B cell (primary cell): ENCODE results near the gene GNAI3. TPM values are rescaled to one million over a fixed set of nuclear protein-coding genes. Genes with fewer than 3 reads are reported as not detected.

Experiments
- ATAC-seq: fragments of 200-7000 bp; cut with Tn5 transposase; one replicate; pipeline ENCODE4 v1.10.0; 2021; ENCODE audit warnings: low read depth, mild to moderate bottlenecking, moderate number of reproducible peaks, moderate library complexity
- CTCF ChIA-PET: fragments of 350-600 bp; sonication (Branson Sonifier 250); formaldehyde crosslinking; loops from one replicate; lab custom pipeline; 2021; ENCODE audit warnings: antibody characterized with exemption, inconsistent platforms; lab: Charles Lee
- POLR2A ChIA-PET: fragments of 350-600 bp; sonication (Branson Sonifier 250); formaldehyde crosslinking; loops from one replicate; lab custom pipeline; 2021; ENCODE audit warnings: antibody characterized with exemption; lab: Charles Lee
- DNase-seq: peaks from one replicate; pipeline ENCODE4 v3.0.0; 2013
- H2AFZ ChIP-seq: 2 replicates; pipeline ENCODE4 v1.6.1; 2012; ENCODE audit warnings: mild to moderate bottlenecking, low read depth, low read length; ENCODE audit not compliant: insufficient read depth, poor library complexity, severe bottlenecking
- H3K27ac ChIP-seq, 2 donors: 1 replicate in 1 of 2; 2 replicates in 1 of 2; pipeline ENCODE4 v1.5.1; 2012 to 2013; ENCODE audit warnings: low read length in 2 of 2, mild to moderate bottlenecking in 2 of 2, moderate library complexity in 1 of 2
- H3K27me3 ChIP-seq, 4 experiments: fragments of 200-600 bp in 1 of 4; sonication (generic) in 1 of 4; replicated peaks in 1 of 4; 1 replicate in 2 of 4; 2 replicates in 2 of 4; pipeline versions ENCODE4 v1.6.1 to v1.7.0; 2013 to 2016; ENCODE audit warnings: low read length in 3 of 4, mild to moderate bottlenecking in 2 of 4, mixed read lengths in 1 of 4, moderate library complexity in 1 of 4; ENCODE audit not compliant: insufficient read depth in 4 of 4, control insufficient read depth in 3 of 4; ENCODE audit errors: control extremely low read depth in 1 of 4
- H3K36me3 ChIP-seq, 2 experiments: replicated peaks in 1 of 2; 1 replicate in 1 of 2; 2 replicates in 1 of 2; pipeline versions ENCODE4 v1.6.1 to v1.7.1; 2013; ENCODE audit warnings: low read length in 1 of 2; ENCODE audit not compliant: insufficient read depth in 2 of 2, control insufficient read depth in 1 of 2; ENCODE audit errors: control extremely low read depth in 1 of 2, extremely low read depth in 1 of 2
- H3K4me1 ChIP-seq, 2 donors: fragments of 200-600 bp in 1 of 2; sonication (generic) in 1 of 2; 1 replicate in 1 of 2; 2 replicates in 1 of 2; pipeline versions ENCODE4 v1.5.1 to v1.6.1; 2013 to 2017; ENCODE audit warnings: low read length in 2 of 2; ENCODE audit not compliant: control insufficient read depth in 2 of 2, insufficient read depth in 2 of 2
- H3K4me2 ChIP-seq: replicated peaks from 2 replicates; pipeline ENCODE3; 2012; ENCODE audit warnings: mild to moderate bottlenecking, low read depth, low read length; ENCODE audit not compliant: poor library complexity, severe bottlenecking
- H3K4me3 ChIP-seq, 5 experiments: fragments of 200-600 bp in 1 of 5; sonication (generic) in 1 of 5; 1 replicate in 3 of 5; 2 replicates in 2 of 5; pipeline versions ENCODE4 v1.5.1 to v1.7.0; 2011 to 2016; ENCODE audit warnings: low read length in 4 of 5, mild to moderate bottlenecking in 4 of 5, low read depth in 2 of 5, control low read depth in 1 of 5, moderate library complexity in 1 of 5; ENCODE audit not compliant: insufficient read depth in 1 of 5; ENCODE audit errors: control extremely low read depth in 1 of 5, extremely low read depth in 1 of 5
- H3K79me2 ChIP-seq: fragments of 200-600 bp; sonication (generic); one replicate; pipeline ENCODE4 v1.6.0; 2016; ENCODE audit warnings: low read length; ENCODE audit not compliant: control insufficient read depth, insufficient read depth
- H3K9ac ChIP-seq: fragments of 200-600 bp; sonication (generic); 2 replicates; pipeline ENCODE4 v1.6.1; 2017; ENCODE audit warnings: mild to moderate bottlenecking, low read length, moderate library complexity
- H3K9me3 ChIP-seq, 3 donors: one replicate each; pipeline versions ENCODE4 v1.6.1 to v1.7.1; 2013; ENCODE audit warnings: low read length in 2 of 3; ENCODE audit not compliant: control insufficient read depth in 2 of 3, insufficient read depth in 1 of 3; ENCODE audit errors: control extremely low read depth in 1 of 3
- H4K20me1 ChIP-seq: 2 replicates; pipeline ENCODE4 v1.6.0; 2012; ENCODE audit warnings: mild to moderate bottlenecking, low read length; ENCODE audit not compliant: insufficient read depth, control insufficient read depth, poor library complexity, severe bottlenecking
- H3K27ac Mint-ChIP-seq: one replicate; pipeline ENCODE4 v1.8.0; 2021; ENCODE audit warnings: mixed read lengths
- H3K27me3 Mint-ChIP-seq: one replicate; pipeline ENCODE4 v1.8.0; 2021; ENCODE audit warnings: mixed read lengths
- H3K4me1 Mint-ChIP-seq: one replicate; pipeline ENCODE4 v1.8.0; 2021; ENCODE audit warnings: mixed read lengths
- H3K4me3 Mint-ChIP-seq: one replicate; pipeline ENCODE4 v1.8.0; 2021; ENCODE audit warnings: mixed read lengths
- H3K9me3 Mint-ChIP-seq: one replicate; pipeline ENCODE4 v1.8.0; 2022; ENCODE audit warnings: mixed read lengths; ENCODE audit not compliant: insufficient read depth
- CTCF ChIP-seq: fragments of 200-600 bp; IDR thresholded peaks from one replicate; pipeline ENCODE4 v1.8.0; 2022; ENCODE audit warnings: antibody characterized with exemption, mild to moderate bottlenecking
- EZH2 ChIP-seq: IDR thresholded peaks from 2 replicates; pipeline ENCODE4 v1.6.1; 2012; ENCODE audit warnings: borderline replicate concordance, low read depth, mild to moderate bottlenecking, moderate library complexity, low read length; ENCODE audit not compliant: insufficient read depth, poor library complexity, severe bottlenecking
- WGBS: methylation state at CpG from one replicate; pipeline ENCODE4 v1.1.5; 2013; ENCODE audit warnings: missing lambda C conversion rate; ENCODE audit not compliant: insufficient coverage; 5-methylcytosine and 5-hydroxymethylcytosine counted together
- intact Hi-C: fragments of 100-400 bp; cut with micrococcal nuclease; formaldehyde crosslinking; loops from one replicate; pipeline ENCODE4 v1.10.0; 2022
- polyA plus RNA-seq: library from polyadenylated mRNA; depleted of rRNA; stranded (reverse); fragments of >200 nt; gene quantifications from 2 replicates; pipeline ENCODE4 v1.2.3, GENCODE V29; 2012
- total RNA-seq, 2 donors: library from RNA; stranded (reverse); fragments of 120-200 nt in 1 of 2; gene quantifications; 1 replicate in 1 of 2; 2 replicates in 1 of 2; pipeline versions ENCODE4 v1.2.3 to v1.2.4, GENCODE V29; 2013 to 2022

The GNAI3 gene
- total and polyA plus RNA-seq, 2 donors (not counting 1 experiment from before 2014, with no cell fraction given) = 1.6 to 8.5 TPM

- H3K4me1 Mint-ChIP-seq = peaks cover 49% of the 10 kb centered on the region
- no peaks in the 10 kb centered on the region for H3K9me3 Mint-ChIP-seq
- Histone ChIP-seq H3K79me2 (peaks cover 62% of the 10 kb centered on the region), H3K27me3 (no peaks in the 10 kb centered on the region), H2AFZ (peak overlapping the region; percentile 68), H3K9ac (peak overlapping the region; percentile 97), H4K20me1 (peaks cover 33% of the 10 kb centered on the region), H3K4me3 (peak overlapping the region; percentile 84 to 95 (median 92)), H3K27ac (peak overlapping the region; percentile 93 to 96), H3K4me2 (peak overlapping the region; percentile 86), H3K9me3 (no peaks in the 10 kb centered on the region), H3K4me1 (peaks cover 25 to 33% of the 10 kb centered on the region in 2 donors), H3K36me3 (peaks cover 0 to 2% of the 10 kb centered on the region in 2 experiments)
- no peak for DNase-seq
- intact Hi-C loops = loop anchor here (1.0 to 2.0 kb wide), 10 partner anchors 15 to 487 kb away; partner anchors contain the start of genes AHCYL1, AMPD2, ATXN7L2 and CYB561D1
- H3K27me3 Mint-ChIP-seq = peaks cover 3% of the 10 kb centered on the region
- peak overlapping the region; percentile 99 for H3K4me3 Mint-ChIP-seq
- WGBS = 0% methylated on average over 20 of the region's 22 CpGs
- CTCF ChIA-PET = interaction anchor here (0.9 to 7.8 kb wide), 28 partner anchors 10 to 487 kb away, joined by 3 to 276 read pairs (median 9); partner anchors contain the start of genes AHCYL1, AMPD2, CYB561D1 and GNAT2
- POLR2A ChIA-PET = interaction anchor here (0.7 to 1.7 kb wide), 12 partner anchors 22 to 487 kb away, joined by 3 to 10 read pairs (median 4); partner anchors contain the start of genes AHCYL1, AMPD2, ATXN7L2 and GNAT2
- ATAC-seq = peak; percentile 6
- H3K27ac Mint-ChIP-seq = peak overlapping the region; percentile 99
- TF ChIP-seq EZH2 (no peak), CTCF (no peak)
Measured at GRCh38 chr1:109547463-109548320, 723 bp upstream of the GNAI3 start.

GRCh38 chr1:109556563-109556962, 8.1 kb downstream of the GNAI3 start:
- Mint-ChIP-seq H3K9me3 (no peaks in the 10 kb centered on the region), H3K27ac (no peak overlapping the region), H3K4me1 (peaks cover 73% of the 10 kb centered on the region), H3K27me3 (no peaks in the 10 kb centered on the region), H3K4me3 (peak overlapping the region; percentile 11)
- WGBS = no CpG with 5 or more reads among the region's 2 CpGs
- ChIA-PET CTCF (no interaction called here), POLR2A (no interaction called here)
- H3K27me3 ChIP-seq = no peaks in the 10 kb centered on the region
- H3K9me3 ChIP-seq = no peaks in the 10 kb centered on the region
- peak overlapping the region; percentile 21 for H3K4me2 ChIP-seq
- no peak for TF ChIP-seq CTCF
- TF ChIP-seq EZH2 = no peak
- no peaks in the 10 kb centered on the region for H3K36me3 ChIP-seq
- DNase-seq (no peak), ATAC-seq (no peak)
- intact Hi-C loops = no loop called here
- H3K27ac ChIP-seq = no peak overlapping the region
- H3K9ac ChIP-seq = no peak overlapping the region
- peaks cover 7 to 22% of the 10 kb centered on the region in 2 donors for H3K4me1 ChIP-seq
- H3K79me2 ChIP-seq = peaks cover 100% of the 10 kb centered on the region
- no peak overlapping the region for H3K4me3 ChIP-seq
- H4K20me1 ChIP-seq = peaks cover 78% of the 10 kb centered on the region
- H2AFZ ChIP-seq = no peak overlapping the region
